ENCODE results near the gene RAP1GAP.

Gene RAP1GAP

GRCh38 chr1:21625390-21626190, 43.6 kb downstream of the RAP1GAP start:
- no peak for DNase-seq (ENCODE audit: low spot score)

GRCh38 chr1:21624571-21625389, 44.4 kb downstream of the RAP1GAP start:
- peak; percentile 71 for DNase-seq (ENCODE audit: low spot score)

- no peak for DNase-seq (ENCODE audit: low spot score)
Observed at GRCh38 chr1:21623410-21623961, 45.7 kb downstream of the RAP1GAP start.

GRCh38 chr1:21622466-21623315, 46.5 kb downstream of the RAP1GAP start:
- peak; percentile 96 for DNase-seq (ENCODE audit: low spot score)

- no peak for DNase-seq (ENCODE audit: low spot score)
Observed at GRCh38 chr1:21621761-21622436, 47.3 kb downstream of the RAP1GAP start.

GRCh38 chr1:21621051-21621450, 48.1 kb downstream of the RAP1GAP start:
- DNase-seq (ENCODE audit: low spot score): no peak

GRCh38 chr1:21620496-21620895, 48.7 kb downstream of the RAP1GAP start:
- peak; percentile 76 for DNase-seq (ENCODE audit: low spot score)

- no peak for DNase-seq (ENCODE audit: low spot score)
Observed at GRCh38 chr1:21620011-21620410, 49.1 kb downstream of the RAP1GAP start.

GRCh38 chr1:21619375-21619947, 49.7 kb downstream of the RAP1GAP start:
- DNase-seq (ENCODE audit: low spot score): no peak

- no peak for DNase-seq (ENCODE audit: low spot score)
Observed at GRCh38 chr1:21618561-21619374, 50.4 kb downstream of the RAP1GAP start.

GRCh38 chr1:21618059-21618458, 51.1 kb downstream of the RAP1GAP start:
- no peak for DNase-seq (ENCODE audit: low spot score)

GRCh38 chr1:21617126-21617738, 51.9 kb downstream of the RAP1GAP start:
- no peak for DNase-seq (ENCODE audit: low spot score)

GRCh38 chr1:21616372-21616771, 52.8 kb downstream of the RAP1GAP start:
- DNase-seq (ENCODE audit: low spot score): no peak

GRCh38 chr1:21614419-21615115, 54.6 kb downstream of the RAP1GAP start:
- DNase-seq (ENCODE audit: low spot score): no peak

- DNase-seq (ENCODE audit: low spot score): no peak
Observed at GRCh38 chr1:21613072-21613867, 55.9 kb downstream of the RAP1GAP start.

GRCh38 chr1:21612057-21612456, 57.1 kb downstream of the RAP1GAP start:
- DNase-seq (ENCODE audit: low spot score): no peak

GRCh38 chr1:21610989-21611785, 58.0 kb downstream of the RAP1GAP start:
- DNase-seq (ENCODE audit: low spot score): no peak
